Tibial artery (tissue), 4 donors: ENCODE measurements around the gene MYZAP.
A peak's percentile ranks its signal among the peaks of the same experiment; 100 is the strongest.

Source experiments
- DNase-seq, 2 donors: peaks; one replicate each; pipeline ENCODE4 v3.0.0-alpha.2; 2019
- H3K27ac ChIP-seq, 2 donors: fragments of 200-600 bp; sonication (generic) in 1 of 2; 1 replicate in 1 of 2; 2 replicates in 1 of 2; pipeline ENCODE4 v1.5.1; 2018 to 2019; ENCODE audit warnings: mild to moderate bottlenecking in 1 of 2
- H3K27me3 ChIP-seq, 2 donors: fragments of 200-600 bp; sonication (generic) in 1 of 2; one replicate each; pipeline versions ENCODE4 v1.5.1 to v1.6.0; 2016 to 2019
- H3K36me3 ChIP-seq, 3 donors: fragments of 200-600 bp; sonication (generic) in 2 of 3; one replicate each; pipeline ENCODE4 v1.5.1; 2016 to 2019; ENCODE audit warnings: mild to moderate bottlenecking in 2 of 3
- H3K4me1 ChIP-seq, 4 donors: fragments of 200-600 bp; sonication (generic) in 2 of 4; 1 replicate in 3 of 4; 2 replicates in 1 of 4; pipeline ENCODE4 v1.5.1; 2016 to 2019
- H3K4me3 ChIP-seq, 2 donors: fragments of 200-600 bp; sonication (generic) in 1 of 2; 1 replicate in 1 of 2; 2 replicates in 1 of 2; pipeline ENCODE4 v1.5.1; 2018 to 2019; ENCODE audit warnings: mild to moderate bottlenecking in 2 of 2
- H3K9me3 ChIP-seq, 3 donors: fragments of 200-600 bp; sonication (generic) in 1 of 3; one replicate each; pipeline ENCODE4 v1.5.1; 2016 to 2019
- intact Hi-C: fragments of 100-400 bp; cut with DNase I; formaldehyde crosslinking; loops from one replicate; pipeline ENCODE4 v1.15.0; 2023; ENCODE audit warnings: low total_unique reads
- TF ChIP-seq, protein P1 (sequence below), 2 experiments: fragments of 200-600 bp in 1 of 2; fragments of 450-650 bp in 1 of 2; IDR thresholded peaks; one replicate each; pipeline ENCODE4 v1.5.1; 2017 to 2019; ENCODE audit warnings: antibody characterized with exemption in 2 of 2, mild to moderate bottlenecking in 1 of 2, moderate library complexity in 1 of 2

Gene MYZAP, protein sequence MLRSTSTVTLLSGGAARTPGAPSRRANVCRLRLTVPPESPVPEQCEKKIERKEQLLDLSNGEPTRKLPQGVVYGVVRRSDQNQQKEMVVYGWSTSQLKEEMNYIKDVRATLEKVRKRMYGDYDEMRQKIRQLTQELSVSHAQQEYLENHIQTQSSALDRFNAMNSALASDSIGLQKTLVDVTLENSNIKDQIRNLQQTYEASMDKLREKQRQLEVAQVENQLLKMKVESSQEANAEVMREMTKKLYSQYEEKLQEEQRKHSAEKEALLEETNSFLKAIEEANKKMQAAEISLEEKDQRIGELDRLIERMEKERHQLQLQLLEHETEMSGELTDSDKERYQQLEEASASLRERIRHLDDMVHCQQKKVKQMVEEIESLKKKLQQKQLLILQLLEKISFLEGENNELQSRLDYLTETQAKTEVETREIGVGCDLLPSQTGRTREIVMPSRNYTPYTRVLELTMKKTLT

DNA sequence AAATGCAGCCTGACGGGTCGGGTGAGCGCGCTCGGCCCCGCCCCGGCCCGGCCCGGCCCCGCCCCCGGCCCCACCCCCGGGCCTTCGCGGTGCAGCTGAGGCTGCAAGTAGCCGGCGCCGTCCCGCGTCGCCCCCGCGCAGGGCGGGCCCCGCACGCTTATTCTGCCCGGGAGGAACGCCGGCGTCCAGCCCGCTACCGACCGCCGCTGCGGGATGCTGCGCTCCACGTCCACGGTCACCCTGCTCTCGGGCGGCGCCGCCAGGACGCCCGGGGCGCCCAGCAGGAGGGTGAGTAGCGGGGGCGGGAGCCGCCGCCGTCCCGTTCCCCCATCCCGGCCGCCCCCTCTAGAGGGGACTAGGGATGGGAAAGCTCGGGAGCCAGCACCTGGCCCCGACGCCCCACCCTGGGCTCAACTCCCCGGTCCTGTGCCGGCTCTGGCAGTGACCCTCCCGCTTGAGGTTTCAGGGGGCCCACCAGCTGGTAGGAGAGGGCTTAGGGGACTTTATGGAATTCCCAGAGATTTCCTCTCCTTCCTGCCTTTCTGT lies at the start of gene MYZAP:
TSS of gene MYZAP (plus strand) at position 83 of the 546 bp plus-strand sequence. CDS start at position 214, 131 bp downstream.
- DNase-seq = peak; percentile 28 to 73
- Histone ChIP-seq H3K9me3 (no peaks in the 10 kb centered on the region), H3K4me3 (peak within 1 kb of the TSS; percentile 47 to 58), H3K27ac (peak within 1 kb of the TSS; percentile 24 to 62), H3K4me1 (peaks cover 0 to 24% (median 14%) of the 10 kb centered on the region in 4 donors), H3K27me3 (peaks cover 0 to 9% of the 10 kb centered on the region in 2 donors), H3K36me3 (no peaks in the 10 kb centered on the region)
- TF ChIP-seq, protein P1, sequence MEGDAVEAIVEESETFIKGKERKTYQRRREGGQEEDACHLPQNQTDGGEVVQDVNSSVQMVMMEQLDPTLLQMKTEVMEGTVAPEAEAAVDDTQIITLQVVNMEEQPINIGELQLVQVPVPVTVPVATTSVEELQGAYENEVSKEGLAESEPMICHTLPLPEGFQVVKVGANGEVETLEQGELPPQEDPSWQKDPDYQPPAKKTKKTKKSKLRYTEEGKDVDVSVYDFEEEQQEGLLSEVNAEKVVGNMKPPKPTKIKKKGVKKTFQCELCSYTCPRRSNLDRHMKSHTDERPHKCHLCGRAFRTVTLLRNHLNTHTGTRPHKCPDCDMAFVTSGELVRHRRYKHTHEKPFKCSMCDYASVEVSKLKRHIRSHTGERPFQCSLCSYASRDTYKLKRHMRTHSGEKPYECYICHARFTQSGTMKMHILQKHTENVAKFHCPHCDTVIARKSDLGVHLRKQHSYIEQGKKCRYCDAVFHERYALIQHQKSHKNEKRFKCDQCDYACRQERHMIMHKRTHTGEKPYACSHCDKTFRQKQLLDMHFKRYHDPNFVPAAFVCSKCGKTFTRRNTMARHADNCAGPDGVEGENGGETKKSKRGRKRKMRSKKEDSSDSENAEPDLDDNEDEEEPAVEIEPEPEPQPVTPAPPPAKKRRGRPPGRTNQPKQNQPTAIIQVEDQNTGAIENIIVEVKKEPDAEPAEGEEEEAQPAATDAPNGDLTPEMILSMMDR (IDR thresholded peaks at IDR 0.05) = no peak
- intact Hi-C loops = no loop called here

DNA sequence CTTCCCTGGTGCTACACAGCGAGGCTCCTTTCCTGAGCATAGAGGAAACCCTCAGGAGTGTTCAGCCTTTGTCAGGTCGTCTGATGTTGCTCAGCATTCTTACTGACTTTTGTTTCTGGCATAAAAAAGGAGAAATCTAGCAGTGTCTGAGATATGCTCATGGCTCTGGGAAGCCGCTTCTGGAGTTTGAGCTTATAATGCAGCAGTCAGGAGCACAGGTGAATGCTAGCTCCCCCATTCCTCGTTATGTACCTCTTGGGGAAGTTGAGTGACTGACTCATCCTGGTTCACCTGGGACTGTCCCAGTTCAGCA lies 49.2 kb upstream of the MYZAP start:
- DNase-seq = no peak
- TF ChIP-seq, protein P1 (IDR thresholded peaks at IDR 0.05) = no peak
- H3K27ac ChIP-seq = no peak overlapping the region
- H3K9me3 ChIP-seq = no peaks in the 10 kb centered on the region
- intact Hi-C loops = loop anchor here (5.0 kb wide), 1 partner anchor 200 kb away; no protein-coding TSS in a partner anchor
- no peak overlapping the region for H3K4me3 ChIP-seq
- peaks cover 0 to 6% (median 4%) of the 10 kb centered on the region in 4 donors for H3K4me1 ChIP-seq
- peaks cover 0 to 31% (median 5%) of the 10 kb centered on the region in 3 donors for H3K36me3 ChIP-seq
- H3K27me3 ChIP-seq = no peaks in the 10 kb centered on the region

DNA sequence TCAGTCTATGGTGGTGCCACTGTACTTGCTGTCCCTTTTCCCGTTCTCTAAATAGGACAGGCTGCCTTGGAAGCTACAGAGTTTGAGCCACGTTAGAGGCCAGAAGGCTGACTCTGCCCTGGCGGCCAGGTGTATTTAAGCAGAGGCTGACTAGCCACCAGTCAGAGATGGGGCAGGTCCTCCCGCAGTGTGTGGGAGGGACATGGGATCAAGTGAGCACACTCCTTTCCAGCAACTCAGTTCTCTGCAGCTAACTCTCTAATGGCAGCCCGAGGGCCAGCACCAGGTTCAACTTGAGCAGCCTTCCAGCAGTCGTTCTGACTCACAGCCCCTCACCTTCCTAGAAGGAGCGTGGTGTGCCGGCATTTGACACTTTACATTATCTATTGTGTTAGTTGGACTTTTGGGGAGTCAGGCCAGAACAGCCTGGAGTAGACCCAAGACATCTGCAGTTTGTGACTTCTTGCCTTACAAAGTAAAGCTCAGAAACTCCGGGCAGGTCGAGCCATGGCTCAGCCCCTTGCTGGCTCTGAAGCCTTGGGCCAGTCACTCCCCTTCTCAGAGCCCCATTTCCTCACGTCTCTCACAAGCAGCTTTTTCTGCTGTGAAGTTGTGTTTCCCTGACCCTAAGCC lies 46.7 kb upstream of the MYZAP start:
- Histone ChIP-seq H3K27me3 (no peaks in the 10 kb centered on the region), H3K4me1 (no peaks in the 10 kb centered on the region), H3K9me3 (no peaks in the 10 kb centered on the region), H3K36me3 (peaks cover 0 to 33% (median 5%) of the 10 kb centered on the region in 3 donors), H3K4me3 (no peak overlapping the region), H3K27ac (no peak overlapping the region)
- no peak for DNase-seq
- intact Hi-C loops = loop anchor here (5.0 kb wide), 1 partner anchor 203 kb away; no protein-coding TSS in a partner anchor
- TF ChIP-seq, protein P1 (IDR thresholded peaks at IDR 0.05) = no peak

DNA sequence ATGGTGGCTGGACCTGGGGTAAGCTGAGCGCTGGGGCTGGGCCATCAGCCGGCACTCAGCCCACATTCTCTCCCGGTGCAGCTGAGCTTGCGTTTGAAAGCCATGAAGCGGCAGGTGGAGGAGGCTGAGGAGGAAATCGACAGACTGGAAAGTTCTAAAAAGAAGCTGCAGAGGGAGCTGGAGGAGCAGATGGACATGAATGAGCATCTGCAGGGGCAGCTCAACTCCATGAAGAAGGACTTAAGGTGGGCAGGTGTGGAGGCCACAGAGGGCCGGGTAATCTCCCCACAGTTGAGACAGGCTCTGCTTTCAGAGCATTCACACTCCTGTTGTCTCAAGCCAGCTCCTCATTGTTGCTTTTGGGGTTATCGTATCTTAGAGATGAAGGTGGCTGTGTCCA lies 45.7 kb upstream of the MYZAP start:
- DNase-seq = no peak
- Histone ChIP-seq H3K4me1 (peaks cover 0 to 1% (median 0%) of the 10 kb centered on the region in 4 donors), H3K4me3 (no peak overlapping the region), H3K9me3 (no peaks in the 10 kb centered on the region), H3K36me3 (peaks cover 0 to 33% (median 5%) of the 10 kb centered on the region in 3 donors), H3K27ac (no peak overlapping the region), H3K27me3 (no peaks in the 10 kb centered on the region)
- intact Hi-C loops = no loop called here
- TF ChIP-seq, protein P1 (IDR thresholded peaks at IDR 0.05) = no peak

DNA sequence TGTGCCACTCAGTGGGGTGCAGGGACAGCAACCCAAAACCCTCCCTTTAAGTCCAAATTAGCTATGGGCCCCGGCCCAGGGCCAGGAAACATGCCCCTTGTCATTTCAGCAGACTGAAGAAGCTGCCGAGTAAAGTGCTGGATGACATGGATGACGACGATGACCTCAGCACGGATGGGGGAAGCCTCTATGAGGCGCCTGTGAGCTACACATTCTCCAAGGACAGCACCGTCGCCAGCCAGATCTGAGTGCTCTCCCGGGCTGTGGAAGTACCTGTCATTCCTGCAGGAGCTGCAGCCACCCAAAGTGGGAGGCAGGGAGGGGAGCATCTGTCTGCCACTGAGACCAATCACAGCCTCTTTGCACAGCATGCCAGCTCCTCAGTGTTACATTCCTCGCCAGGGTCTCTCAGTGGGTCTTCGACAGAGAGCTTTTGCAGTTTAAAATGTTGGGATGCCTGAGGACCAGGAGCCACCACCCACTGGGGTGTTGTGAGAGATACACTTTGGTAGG lies 44.4 kb upstream of the MYZAP start:
- Histone ChIP-seq H3K27me3 (no peaks in the 10 kb centered on the region), H3K27ac (no peak overlapping the region), H3K4me1 (peaks cover 0 to 8% (median 0%) of the 10 kb centered on the region in 4 donors), H3K9me3 (no peaks in the 10 kb centered on the region), H3K4me3 (no peak overlapping the region), H3K36me3 (peaks cover 0 to 33% (median 5%) of the 10 kb centered on the region in 3 donors)
- intact Hi-C loops = no loop called here
- DNase-seq = no peak
- TF ChIP-seq, protein P1 (IDR thresholded peaks at IDR 0.05) = no peak
